GM18499 (cell line): ENCODE data around the gene BACH2.
"Not testable (repeated sequence)": the region's sequence is repeated elsewhere in the genome, so short reads cannot be mapped to it uniquely, and the experiment has no call there.

Experiments used
- ATAC-seq: cut with Tn5 transposase; IDR thresholded peaks from one replicate; pipeline ENCODE4 v1.9.1; 2021; ENCODE audit warnings: moderate number of reproducible peaks; ENCODE audit not compliant: insufficient read depth, unreplicated experiment

Gene BACH2

DNA sequence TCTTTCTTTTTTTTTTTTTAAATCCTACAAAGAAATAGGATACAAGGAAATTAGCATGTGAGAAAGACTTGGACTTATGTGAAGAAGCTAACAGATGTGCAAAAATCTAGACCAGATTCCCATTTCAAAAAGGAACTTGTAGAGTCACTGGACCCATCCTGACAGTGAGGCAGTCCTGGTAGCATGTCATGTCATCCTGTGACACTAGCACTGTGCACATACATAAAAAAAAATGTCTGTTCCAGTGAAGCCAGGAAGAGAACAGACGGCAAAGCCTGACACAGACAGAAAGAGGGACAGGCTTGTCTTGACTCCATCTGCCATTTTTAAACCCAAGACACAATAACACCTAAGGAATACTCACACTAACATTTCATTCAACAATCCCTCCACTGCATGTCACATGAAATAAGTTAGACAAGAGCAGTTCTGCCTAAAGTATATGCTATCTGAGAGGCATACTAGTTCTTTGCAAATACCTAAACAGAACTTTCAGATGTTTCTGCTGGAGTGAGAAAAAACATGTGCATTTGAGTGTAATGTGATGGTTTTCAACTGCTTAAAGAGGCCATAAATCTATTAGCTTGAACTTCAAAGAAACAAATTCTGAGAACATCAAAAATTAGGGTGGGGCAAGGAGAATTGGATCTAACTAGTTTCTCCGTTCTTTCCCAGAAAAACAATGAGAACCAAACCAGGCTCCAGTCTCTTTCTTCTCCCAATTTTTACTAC lies 159.6 kb downstream of the BACH2 start:
- ATAC-seq, result no peak

DNA sequence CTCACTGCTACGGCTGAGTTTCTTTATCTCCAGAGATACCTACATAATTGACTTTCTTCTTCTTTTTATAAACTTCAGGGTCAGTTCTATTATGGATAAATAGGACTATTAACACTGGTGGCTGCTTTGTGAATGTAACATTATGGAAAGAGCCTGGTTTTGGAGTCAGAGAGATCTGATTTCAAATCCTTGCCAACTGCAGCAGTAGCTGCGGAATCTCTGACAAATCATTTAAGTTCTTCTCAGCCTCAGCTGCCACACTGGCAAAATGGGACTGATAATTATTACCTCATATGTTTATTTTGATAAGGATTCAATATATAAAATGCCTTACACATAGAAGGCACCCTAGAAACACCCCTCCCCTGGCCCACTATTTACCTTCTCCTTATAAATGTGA lies 160.5 kb downstream of the BACH2 start:
- no peak for ATAC-seq

DNA sequence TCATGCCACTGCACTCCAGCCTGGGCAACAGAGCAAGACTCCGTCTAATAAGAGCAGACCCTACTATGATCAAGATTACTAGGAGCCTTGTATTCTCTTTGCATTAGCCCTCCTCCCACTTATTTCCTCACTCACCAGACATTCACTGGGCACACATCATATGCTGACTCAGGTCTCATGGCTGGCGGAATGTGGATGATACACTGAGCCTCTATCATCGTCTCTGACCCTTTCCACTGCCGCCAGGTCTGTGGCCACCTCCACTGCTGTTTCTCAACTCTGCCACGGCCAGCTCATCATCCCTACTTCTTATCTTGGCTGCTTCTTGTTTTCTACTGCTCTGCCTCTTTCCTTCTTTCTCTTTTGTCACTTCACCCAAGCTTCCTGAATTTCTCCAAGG lies 161.0 kb downstream of the BACH2 start:
- ATAC-seq, result no peak

- not testable (repeated sequence) for ATAC-seq
Observed at GRCh38 chr6:90133664-90134063, 163.0 kb downstream of the BACH2 start.

- no peak for ATAC-seq
Observed at GRCh38 chr6:90131614-90132423, 164.8 kb downstream of the BACH2 start.

- no peak for ATAC-seq
Observed at GRCh38 chr6:90131125-90131524, 165.5 kb downstream of the BACH2 start.

- not testable (repeated sequence) for ATAC-seq
Observed at GRCh38 chr6:90128687-90129086, 168.0 kb downstream of the BACH2 start.

GRCh38 chr6:90127595-90127994 lies 169.0 kb downstream of the BACH2 start:
- ATAC-seq, result no peak

- no peak for ATAC-seq
Observed at GRCh38 chr6:90126839-90127238, 169.8 kb downstream of the BACH2 start.

DNA sequence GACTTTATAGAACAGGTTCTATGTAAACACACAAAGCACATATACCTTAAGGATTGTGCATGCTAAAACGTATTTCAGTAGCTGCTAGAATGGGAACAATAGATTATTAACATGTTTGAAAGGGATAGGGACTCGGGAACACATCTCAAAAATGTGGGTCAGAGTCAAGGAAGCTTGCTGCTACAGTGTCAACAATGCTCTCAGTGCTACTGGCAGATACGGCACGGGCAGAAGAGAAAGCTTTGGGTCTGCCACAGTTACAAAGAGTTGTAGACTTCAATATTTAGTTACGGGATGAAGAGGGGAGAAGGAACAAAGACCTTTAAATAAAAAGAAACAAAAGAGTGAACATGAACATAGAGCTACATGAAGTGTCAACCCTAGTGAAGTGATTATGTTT lies 170.5 kb downstream of the BACH2 start:
- no peak for ATAC-seq

GRCh38 chr6:90124874-90125510 lies 171.7 kb downstream of the BACH2 start:
- no peak for ATAC-seq

DNA sequence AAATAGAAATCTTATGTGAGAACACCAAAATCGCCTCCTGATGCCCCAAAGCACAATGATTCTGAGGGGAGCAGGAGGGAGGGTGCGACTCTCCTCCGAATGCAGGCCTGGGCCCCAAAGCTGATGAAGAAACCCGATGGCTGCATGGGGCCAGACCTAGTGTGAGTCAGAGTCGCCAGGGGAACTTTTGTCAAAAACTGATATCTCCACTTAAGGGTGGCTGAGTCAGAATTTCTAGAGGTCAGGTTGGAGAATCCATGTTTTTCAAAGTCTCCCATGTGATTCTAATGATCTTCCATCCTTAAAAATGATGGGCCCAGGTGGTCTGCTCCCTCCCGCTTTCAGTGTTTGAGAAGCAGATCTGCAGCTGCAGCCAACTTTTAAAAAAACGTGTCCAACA lies 172.8 kb downstream of the BACH2 start:
- ATAC-seq, result no peak

DNA sequence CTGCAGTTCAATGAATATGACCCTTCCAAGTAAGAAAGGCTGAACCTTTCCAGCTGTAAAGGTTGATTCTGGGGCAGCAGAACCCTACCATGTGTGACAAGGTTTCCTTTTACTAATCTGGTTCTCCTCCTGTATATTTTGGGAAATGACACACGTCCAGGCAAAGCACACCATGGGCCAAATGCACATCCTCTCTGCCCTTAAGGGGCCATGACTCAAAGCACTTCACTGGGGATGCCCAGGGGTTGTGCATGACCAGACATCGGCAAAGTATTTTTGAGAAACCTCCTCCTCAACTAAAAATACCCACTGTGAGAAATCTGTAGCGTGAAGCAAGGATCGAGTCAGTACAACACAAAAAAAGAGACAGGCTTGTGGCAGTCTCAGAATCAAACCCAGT lies 174.7 kb downstream of the BACH2 start:
- ATAC-seq, result no peak

GRCh38 chr6:90120327-90120726 lies 176.3 kb downstream of the BACH2 start:
- no peak for ATAC-seq

GRCh38 chr6:90119618-90120017 lies 177.0 kb downstream of the BACH2 start:
- ATAC-seq, result no peak

- no peak for ATAC-seq
Observed at GRCh38 chr6:90118581-90118980, 178.1 kb downstream of the BACH2 start.

GRCh38 chr6:90118069-90118468 lies 178.6 kb downstream of the BACH2 start:
- no peak for ATAC-seq

DNA sequence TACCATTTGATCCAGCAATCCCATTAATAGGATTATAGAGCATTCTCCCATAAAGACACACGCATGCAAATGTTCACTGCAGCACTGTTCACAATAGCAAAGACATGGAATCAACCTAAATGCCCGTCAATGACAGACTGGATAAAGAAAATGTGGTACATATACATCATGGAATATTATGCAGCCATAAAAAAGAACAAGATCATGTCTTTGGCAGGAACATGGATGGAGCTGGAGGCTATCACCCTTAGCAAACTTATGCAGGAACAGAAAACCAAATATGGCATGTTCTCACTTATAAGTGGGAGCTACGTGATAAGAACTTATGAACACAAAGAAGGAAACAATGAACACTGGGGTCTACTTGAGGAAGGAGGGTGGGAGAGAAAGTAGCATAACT lies 180.5 kb downstream of the BACH2 start:
- ATAC-seq, result not testable (repeated sequence)

DNA sequence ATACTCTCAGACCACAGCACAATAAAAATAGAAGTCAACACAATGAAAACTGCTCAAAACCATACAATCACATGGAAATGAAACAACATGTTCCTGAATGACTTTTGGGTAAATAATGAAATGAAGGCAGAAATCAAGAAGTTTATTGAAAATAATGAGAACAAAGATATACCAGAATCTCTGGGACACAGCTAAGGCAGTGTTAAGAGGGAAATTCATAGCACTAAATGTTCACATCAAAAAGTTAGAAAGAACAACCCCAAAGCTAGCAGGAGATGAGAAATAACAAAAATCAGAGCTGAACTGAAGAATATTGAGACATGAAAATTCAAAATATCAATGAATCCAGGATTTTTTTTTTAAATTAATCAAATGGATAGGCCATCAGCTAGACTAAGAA lies 183.3 kb downstream of the BACH2 start:
- no peak for ATAC-seq

- no peak for ATAC-seq
Observed at GRCh38 chr6:90111387-90111786, 185.3 kb downstream of the BACH2 start.

- no peak for ATAC-seq
Observed at GRCh38 chr6:90110971-90111370, 185.7 kb downstream of the BACH2 start.
